HepG2 (cell line): ENCODE results near the gene TBL3. TPM values are rescaled to one million over a fixed set of nuclear protein-coding genes. Genes with fewer than 3 reads are reported as not detected.
A peak's percentile ranks its signal among the peaks of the same experiment; 100 is the strongest.

ENCODE experiments used
- ATRX ChIP-seq: sonication (generic); formaldehyde crosslinking; IDR thresholded peaks from 2 replicates; pipeline ENCODE4 v1.4.0; 2020; ENCODE audit warnings: missing genetic modification reagents, borderline replicate concordance
- BORCS8-MEF2B ChIP-seq: sonication (generic); formaldehyde crosslinking; IDR thresholded peaks from 2 replicates; pipeline ENCODE4 v1.8.0; 2022; ENCODE audit warnings: mild to moderate bottlenecking, missing genetic modification reagents
- CBFB ChIP-seq: sonication (generic); formaldehyde crosslinking; IDR thresholded peaks from 2 replicates; pipeline ENCODE4 v1.4.0; 2020; ENCODE audit warnings: missing genetic modification reagents
- EEA1 ChIP-seq: sonication (generic); formaldehyde crosslinking; IDR thresholded peaks from 2 replicates; pipeline ENCODE4 v1.5.1; 2020; ENCODE audit warnings: mild to moderate bottlenecking, missing genetic modification reagents, borderline replicate concordance
- FOXA3 ChIP-seq: IDR thresholded peaks from 2 replicates; pipeline ENCODE4 v1.6.1; 2016; ENCODE audit warnings: missing genetic modification reagents, missing compliant biosample characterization
- FOXC1 ChIP-seq: sonication (generic); formaldehyde crosslinking; IDR thresholded peaks from 2 replicates; pipeline ENCODE4 v1.8.0; 2022; ENCODE audit warnings: mild to moderate bottlenecking, missing genetic modification reagents, borderline replicate concordance
- GATA4 ChIP-seq: sonication (generic); IDR thresholded peaks from 2 replicates; pipeline ENCODE4 v1.6.1; 2016; ENCODE audit warnings: antibody characterized with exemption, low read depth, borderline replicate concordance
- KLF12 ChIP-seq: sonication (generic); formaldehyde crosslinking; IDR thresholded peaks from 2 replicates; pipeline ENCODE4 v1.4.0; 2020; ENCODE audit warnings: missing genetic modification reagents, borderline replicate concordance
- NFE2L1 ChIP-seq: sonication (generic); formaldehyde crosslinking; IDR thresholded peaks from 2 replicates; pipeline ENCODE4 v1.4.0; 2020; ENCODE audit warnings: missing genetic modification reagents, mild to moderate bottlenecking, borderline replicate concordance
- PITX1 ChIP-seq: sonication (generic); formaldehyde crosslinking; IDR thresholded peaks from 2 replicates; pipeline ENCODE4 v1.5.1; 2020; ENCODE audit warnings: mild to moderate bottlenecking, missing genetic modification reagents
- SRSF1 ChIP-seq: fragments of 200-400 bp; formaldehyde crosslinking; optimal IDR thresholded peaks from 2 replicates; pipeline ENCODE3; 2017; ENCODE audit warnings: mild to moderate bottlenecking, low read depth, low read length, moderate library complexity
- ZFP36L2 ChIP-seq: sonication (generic); formaldehyde crosslinking; IDR thresholded peaks from 2 replicates; pipeline ENCODE4 v1.4.0; 2020; ENCODE audit warnings: missing genetic modification reagents
- ZNF253 ChIP-seq: sonication (generic); formaldehyde crosslinking; IDR thresholded peaks from 2 replicates; pipeline ENCODE4 v1.8.0; 2022; ENCODE audit warnings: mild to moderate bottlenecking, missing genetic modification reagents, borderline replicate concordance
- ZNF34 ChIP-seq: sonication (generic); formaldehyde crosslinking; IDR thresholded peaks from 2 replicates; pipeline ENCODE4 v1.4.0; 2020; ENCODE audit warnings: mild to moderate bottlenecking, missing genetic modification reagents, borderline replicate concordance
- ZNF343 ChIP-seq: sonication (generic); formaldehyde crosslinking; IDR thresholded peaks from 2 replicates; pipeline ENCODE4 v1.4.0; 2020; ENCODE audit warnings: mild to moderate bottlenecking, missing genetic modification reagents
- ZNF598 ChIP-seq: sonication (generic); formaldehyde crosslinking; IDR thresholded peaks from 2 replicates; pipeline ENCODE4 v1.5.1; 2020; ENCODE audit warnings: mild to moderate bottlenecking, missing genetic modification reagents, borderline replicate concordance
- ZNF644 ChIP-seq: IDR thresholded peaks from 2 replicates; pipeline ENCODE4 v1.6.1; 2016; ENCODE audit warnings: low read depth
- ZNF678 ChIP-seq: sonication (generic); formaldehyde crosslinking; IDR thresholded peaks from 2 replicates; pipeline ENCODE4 v1.4.0; 2020; ENCODE audit warnings: mild to moderate bottlenecking, missing genetic modification reagents
- ZSCAN30 ChIP-seq: sonication (generic); formaldehyde crosslinking; IDR thresholded peaks from 2 replicates; pipeline ENCODE4 v1.5.0; 2020; ENCODE audit warnings: mild to moderate bottlenecking, missing genetic modification reagents
- polyA plus RNA-seq, 8 experiments: library from polyadenylated mRNA; depleted of rRNA in 3 of 8; stranded (reverse) in 7 of 8; unstranded in 1 of 8; fragments of >200 nt; fragmentation: Illumina TruSeq in 4 of 8; extraction: Trizol in 4 of 8; gene quantifications; 2 replicates each; pipeline versions ENCODE4 v1.2.1 to v1.2.3, GENCODE V29; 2011 to 2016; ENCODE audit warnings: low read depth in 4 of 8, missing spikeins in 1 of 8, mixed read lengths in 1 of 8; ENCODE audit not compliant: insufficient read depth in 1 of 8
- total RNA-seq, 5 experiments: library from RNA; depleted of rRNA; stranded (reverse); fragments of >200 nt; fragmentation: Illumina TruSeq; extraction: Trizol; gene quantifications; 2 replicates each; pipeline ENCODE4 v1.2.3, GENCODE V29; 2016; ENCODE audit warnings: low read depth in 1 of 5
- TF ChIP-seq, protein P1 (sequence below): sonication (generic); formaldehyde crosslinking; IDR thresholded peaks from 2 replicates; pipeline ENCODE4 v1.4.0; 2020; ENCODE audit warnings: missing genetic modification reagents
- TF ChIP-seq, protein P2 (sequence below): sonication (generic); formaldehyde crosslinking; IDR thresholded peaks from 2 replicates; pipeline ENCODE4 v1.5.0; 2020; ENCODE audit warnings: mild to moderate bottlenecking, missing genetic modification reagents
- TF ChIP-seq, protein P3 (sequence below): sonication (generic); formaldehyde crosslinking; IDR thresholded peaks from 2 replicates; pipeline ENCODE4 v1.9.0; 2021; ENCODE audit warnings: missing genetic modification reagents, mild to moderate bottlenecking, borderline replicate concordance
- TF ChIP-seq, protein P4 (sequence below): sonication (generic); formaldehyde crosslinking; IDR thresholded peaks from 2 replicates; pipeline ENCODE4 v1.5.1; 2020; ENCODE audit warnings: missing genetic modification reagents, mild to moderate bottlenecking, borderline replicate concordance
- TF ChIP-seq, protein P5 (sequence below): sonication (generic); formaldehyde crosslinking; IDR thresholded peaks from 2 replicates; pipeline ENCODE4 v1.5.0; 2020; ENCODE audit warnings: missing genetic modification reagents, mild to moderate bottlenecking, borderline replicate concordance

TBL3 gene
- total and polyA plus RNA-seq, 2 of the 13 experiments (the other 11 are each of a cell fraction or from before 2014, with no cell fraction given) = 16.8 to 38.0 TPM

DNA sequence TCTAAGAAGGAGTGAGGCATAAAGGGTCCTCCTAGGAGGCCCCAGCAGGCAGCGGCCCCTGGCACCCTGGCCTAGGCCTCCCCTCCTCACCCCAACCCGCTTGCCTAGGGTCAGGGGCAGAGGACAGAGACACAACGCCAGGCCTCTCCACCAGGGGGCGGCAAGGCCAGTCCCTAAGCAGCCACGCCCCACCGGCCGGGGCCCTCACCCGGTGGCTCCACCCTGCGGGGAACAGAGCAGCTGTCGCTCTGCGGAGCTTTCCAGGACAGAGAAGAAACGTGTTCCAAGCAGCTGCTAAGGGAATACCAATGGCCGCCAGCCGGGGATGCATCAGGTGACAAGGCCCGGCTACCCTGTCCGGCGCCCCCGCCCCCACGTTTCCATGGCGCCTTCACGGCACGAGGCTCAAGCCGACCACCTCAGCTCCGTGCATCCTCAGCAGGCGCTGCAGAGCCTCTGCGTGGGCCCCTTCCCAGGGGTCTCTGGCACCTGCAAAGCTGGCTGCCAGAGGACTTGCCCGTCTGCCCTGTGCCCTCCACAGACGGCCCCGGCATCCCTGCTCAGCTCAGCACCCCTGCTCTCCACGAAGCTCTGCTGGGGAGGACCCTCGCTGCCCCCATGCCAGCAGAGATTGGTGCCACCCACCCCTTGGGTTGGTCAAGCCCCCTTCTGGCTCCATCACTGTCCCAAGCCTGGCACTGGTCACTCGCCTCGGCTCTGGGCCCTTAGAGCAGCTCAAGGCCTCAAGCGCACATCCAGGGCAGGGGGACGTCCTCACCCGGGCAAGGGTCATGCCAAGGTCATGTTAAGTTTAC lies 32.2 kb downstream of the TBL3 start (continued):
- TF ChIP-seq ZFP36L2 = no peak
- TF ChIP-seq KLF12 (CRISPR knock-in tag) = peak; percentile 99
- no peak for TF ChIP-seq GATA4
- 0 out of 2 replicates have a peak, but pooled peaks have one; percentile 20 for TF ChIP-seq CBFB (CRISPR knock-in tag)
- no peak for TF ChIP-seq EEA1 (CRISPR knock-in tag)
- no peak for TF ChIP-seq ATRX (CRISPR knock-in tag)
- TF ChIP-seq ZNF34 (CRISPR knock-in tag) = no peak
- TF ChIP-seq, protein P1, sequence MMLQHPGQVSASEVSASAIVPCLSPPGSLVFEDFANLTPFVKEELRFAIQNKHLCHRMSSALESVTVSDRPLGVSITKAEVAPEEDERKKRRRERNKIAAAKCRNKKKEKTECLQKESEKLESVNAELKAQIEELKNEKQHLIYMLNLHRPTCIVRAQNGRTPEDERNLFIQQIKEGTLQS (CRISPR knock-in tag) = no peak
- TF ChIP-seq ZNF253 (CRISPR knock-in tag) = no peak
- TF ChIP-seq NFE2L1 (CRISPR knock-in tag) = no peak
- TF ChIP-seq, protein P2, sequence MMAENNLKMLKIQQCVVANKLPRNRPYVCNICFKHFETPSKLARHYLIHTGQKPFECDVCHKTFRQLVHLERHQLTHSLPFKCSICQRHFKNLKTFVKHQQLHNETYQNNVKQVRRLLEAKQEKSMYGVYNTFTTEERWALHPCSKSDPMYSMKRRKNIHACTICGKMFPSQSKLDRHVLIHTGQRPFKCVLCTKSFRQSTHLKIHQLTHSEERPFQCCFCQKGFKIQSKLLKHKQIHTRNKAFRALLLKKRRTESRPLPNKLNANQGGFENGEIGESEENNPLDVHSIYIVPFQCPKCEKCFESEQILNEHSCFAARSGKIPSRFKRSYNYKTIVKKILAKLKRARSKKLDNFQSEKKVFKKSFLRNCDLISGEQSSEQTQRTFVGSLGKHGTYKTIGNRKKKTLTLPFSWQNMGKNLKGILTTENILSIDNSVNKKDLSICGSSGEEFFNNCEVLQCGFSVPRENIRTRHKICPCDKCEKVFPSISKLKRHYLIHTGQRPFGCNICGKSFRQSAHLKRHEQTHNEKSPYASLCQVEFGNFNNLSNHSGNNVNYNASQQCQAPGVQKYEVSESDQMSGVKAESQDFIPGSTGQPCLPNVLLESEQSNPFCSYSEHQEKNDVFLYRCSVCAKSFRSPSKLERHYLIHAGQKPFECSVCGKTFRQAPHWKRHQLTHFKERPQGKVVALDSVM (CRISPR knock-in tag) = peak; percentile 74
- no peak for TF ChIP-seq ZSCAN30 (CRISPR knock-in tag)
- TF ChIP-seq SRSF1 = no peak
- peak; percentile 46; the same call in 1 of the 2 replicates for TF ChIP-seq ZNF598 (CRISPR knock-in tag)
- TF ChIP-seq, protein P3, sequence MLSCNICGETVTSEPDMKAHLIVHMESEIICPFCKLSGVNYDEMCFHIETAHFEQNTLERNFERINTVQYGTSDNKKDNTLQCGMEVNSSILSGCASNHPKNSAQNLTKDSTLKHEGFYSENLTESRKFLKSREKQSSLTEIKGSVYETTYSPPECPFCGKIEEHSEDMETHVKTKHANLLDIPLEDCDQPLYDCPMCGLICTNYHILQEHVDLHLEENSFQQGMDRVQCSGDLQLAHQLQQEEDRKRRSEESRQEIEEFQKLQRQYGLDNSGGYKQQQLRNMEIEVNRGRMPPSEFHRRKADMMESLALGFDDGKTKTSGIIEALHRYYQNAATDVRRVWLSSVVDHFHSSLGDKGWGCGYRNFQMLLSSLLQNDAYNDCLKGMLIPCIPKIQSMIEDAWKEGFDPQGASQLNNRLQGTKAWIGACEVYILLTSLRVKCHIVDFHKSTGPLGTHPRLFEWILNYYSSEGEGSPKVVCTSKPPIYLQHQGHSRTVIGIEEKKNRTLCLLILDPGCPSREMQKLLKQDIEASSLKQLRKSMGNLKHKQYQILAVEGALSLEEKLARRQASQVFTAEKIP (CRISPR knock-in tag) = no peak
- peak; percentile 48 for TF ChIP-seq FOXA3
- no peak for TF ChIP-seq ZNF644 (CRISPR knock-in tag)
- TF ChIP-seq, protein P4, sequence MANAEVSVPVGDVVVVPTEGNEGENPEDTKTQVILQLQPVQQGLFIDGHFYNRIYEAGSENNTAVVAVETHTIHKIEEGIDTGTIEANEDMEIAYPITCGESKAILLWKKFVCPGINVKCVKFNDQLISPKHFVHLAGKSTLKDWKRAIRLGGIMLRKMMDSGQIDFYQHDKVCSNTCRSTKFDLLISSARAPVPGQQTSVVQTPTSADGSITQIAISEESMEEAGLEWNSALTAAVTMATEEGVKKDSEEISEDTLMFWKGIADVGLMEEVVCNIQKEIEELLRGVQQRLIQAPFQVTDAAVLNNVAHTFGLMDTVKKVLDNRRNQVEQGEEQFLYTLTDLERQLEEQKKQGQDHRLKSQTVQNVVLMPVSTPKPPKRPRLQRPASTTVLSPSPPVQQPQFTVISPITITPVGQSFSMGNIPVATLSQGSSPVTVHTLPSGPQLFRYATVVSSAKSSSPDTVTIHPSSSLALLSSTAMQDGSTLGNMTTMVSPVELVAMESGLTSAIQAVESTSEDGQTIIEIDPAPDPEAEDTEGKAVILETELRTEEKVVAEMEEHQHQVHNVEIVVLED = peak; percentile 54; the same call in 1 of the 2 replicates
- peak; percentile 40; the same call in 1 of the 2 replicates for TF ChIP-seq PITX1 (CRISPR knock-in tag)
- no peak for TF ChIP-seq ZNF343 (CRISPR knock-in tag)
- TF ChIP-seq FOXC1 = peak; percentile 30; the same call in 1 of the 2 replicates
- TF ChIP-seq, protein P5, sequence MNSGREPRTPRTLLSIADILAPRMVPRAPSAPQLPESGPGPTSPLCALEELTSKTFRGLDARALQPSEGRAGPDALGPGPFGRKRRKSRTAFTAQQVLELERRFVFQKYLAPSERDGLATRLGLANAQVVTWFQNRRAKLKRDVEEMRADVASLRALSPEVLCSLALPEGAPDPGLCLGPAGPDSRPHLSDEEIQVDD (CRISPR knock-in tag) = 0 out of 2 replicates have a peak, but pooled peaks have one; percentile 63
- no peak for TF ChIP-seq ZNF678 (CRISPR knock-in tag)
- TF ChIP-seq BORCS8-MEF2B (CRISPR knock-in tag) = 0 out of 2 replicates have a peak, but pooled peaks have one; percentile 35
